ENCODE data around the gene SLC2A10.

SLC2A10 gene

GRCh38 chr20:46689754-46690085, 19.7 kb upstream of the SLC2A10 start:
- H3K4me3 Mint-ChIP-seq, result peak overlapping the region; percentile 85 to 91
- peaks cover 0 to 3% of the 10 kb centered on the region in 2 donors for H3K27me3 Mint-ChIP-seq
- H3K9me3 Mint-ChIP-seq, result peaks cover 2 to 3% of the 10 kb centered on the region in 2 donors
- DNase-seq, result no peak
- peaks cover 7 to 16% of the 10 kb centered on the region in 2 donors for H3K36me3 Mint-ChIP-seq
- H3K27ac Mint-ChIP-seq, result peak overlapping the region; percentile 92
- ATAC-seq (replicated peaks), result no peak
- H3K4me1 Mint-ChIP-seq, result peaks cover 24 to 43% of the 10 kb centered on the region in 2 donors

- Mint-ChIP-seq H3K27ac (no peak overlapping the region), H3K4me3 (peak overlapping the region; percentile 75 to 85), H3K4me1 (peaks cover 21 to 39% of the 10 kb centered on the region in 2 donors), H3K36me3 (peaks cover 3 to 11% of the 10 kb centered on the region in 2 donors), H3K27me3 (peaks cover 0 to 4% of the 10 kb centered on the region in 2 donors), H3K9me3 (peaks cover 2 to 4% of the 10 kb centered on the region in 2 donors)
- ATAC-seq (replicated peaks), result no peak
- DNase-seq, result no peak
Observed at GRCh38 chr20:46690219-46691106, 19.0 kb upstream of the SLC2A10 start.

GRCh38 chr20:46691196-46691595, 18.3 kb upstream of the SLC2A10 start:
- H3K4me3 Mint-ChIP-seq, result no peak overlapping the region
- H3K27ac Mint-ChIP-seq, result no peak overlapping the region
- H3K9me3 Mint-ChIP-seq, result peaks cover 2 to 4% of the 10 kb centered on the region in 2 donors
- peaks cover 3 to 6% of the 10 kb centered on the region in 2 donors for H3K36me3 Mint-ChIP-seq
- peaks cover 0 to 4% of the 10 kb centered on the region in 2 donors for H3K27me3 Mint-ChIP-seq
- no peak for DNase-seq
- no peak for ATAC-seq (replicated peaks)
- H3K4me1 Mint-ChIP-seq, result peaks cover 21 to 38% of the 10 kb centered on the region in 2 donors

- ATAC-seq (replicated peaks) (peak in 1 of 2 donors; percentile 29), DNase-seq (no peak)
- no peaks in the 10 kb centered on the region for H3K36me3 Mint-ChIP-seq
- no peak overlapping the region for H3K27ac Mint-ChIP-seq
- peaks cover 5 to 16% of the 10 kb centered on the region in 2 donors for H3K4me1 Mint-ChIP-seq
- H3K4me3 Mint-ChIP-seq, result no peak overlapping the region
- H3K27me3 Mint-ChIP-seq, result peaks cover 17 to 18% of the 10 kb centered on the region in 2 donors
- H3K9me3 Mint-ChIP-seq, result peaks cover 3 to 4% of the 10 kb centered on the region in 2 donors
Observed at GRCh38 chr20:46694484-46694883, 15.0 kb upstream of the SLC2A10 start.

GRCh38 chr20:46695892-46696291, 13.6 kb upstream of the SLC2A10 start:
- no peak for DNase-seq
- Mint-ChIP-seq H3K36me3 (no peaks in the 10 kb centered on the region), H3K27me3 (peaks cover 29 to 32% of the 10 kb centered on the region in 2 donors), H3K27ac (no peak overlapping the region), H3K9me3 (peaks cover 3 to 4% of the 10 kb centered on the region in 2 donors), H3K4me3 (no peak overlapping the region), H3K4me1 (peaks cover 3 to 9% of the 10 kb centered on the region in 2 donors)
- ATAC-seq (replicated peaks), result no peak

- peaks cover 3 to 6% of the 10 kb centered on the region in 2 donors for H3K4me1 Mint-ChIP-seq
- H3K27ac Mint-ChIP-seq, result no peak overlapping the region
- H3K36me3 Mint-ChIP-seq, result no peaks in the 10 kb centered on the region
- peaks cover 3 to 4% of the 10 kb centered on the region in 2 donors for H3K9me3 Mint-ChIP-seq
- ATAC-seq (replicated peaks), result peak in 1 of 2 donors; percentile 38
- H3K27me3 Mint-ChIP-seq, result peaks cover 29 to 32% of the 10 kb centered on the region in 2 donors
- no peak overlapping the region for H3K4me3 Mint-ChIP-seq
- no peak for DNase-seq
Observed at GRCh38 chr20:46696791-46697279, 12.6 kb upstream of the SLC2A10 start.

GRCh38 chr20:46698788-46699187, 10.7 kb upstream of the SLC2A10 start:
- peaks cover 3 to 4% of the 10 kb centered on the region in 2 donors for H3K9me3 Mint-ChIP-seq
- H3K36me3 Mint-ChIP-seq, result no peaks in the 10 kb centered on the region
- no peak overlapping the region for H3K4me3 Mint-ChIP-seq
- H3K27me3 Mint-ChIP-seq, result peaks cover 29 to 34% of the 10 kb centered on the region in 2 donors
- ATAC-seq (replicated peaks) (no peak), DNase-seq (no peak)
- peaks cover 3 to 6% of the 10 kb centered on the region in 2 donors for H3K4me1 Mint-ChIP-seq
- H3K27ac Mint-ChIP-seq, result no peak overlapping the region

- DNase-seq, result no peak
- Mint-ChIP-seq H3K4me3 (no peak overlapping the region), H3K27me3 (peaks cover 29 to 44% of the 10 kb centered on the region in 2 donors), H3K4me1 (peaks cover 0 to under 1% of the 10 kb centered on the region in 2 donors), H3K36me3 (no peaks in the 10 kb centered on the region), H3K27ac (no peak overlapping the region), H3K9me3 (peaks cover under 1 to 1% of the 10 kb centered on the region in 2 donors)
- no peak for ATAC-seq (replicated peaks)
Observed at GRCh38 chr20:46699651-46700359, 9.6 kb upstream of the SLC2A10 start.

GRCh38 chr20:46700481-46700880, 9.0 kb upstream of the SLC2A10 start:
- peaks cover 34 to 49% of the 10 kb centered on the region in 2 donors for H3K27me3 Mint-ChIP-seq
- DNase-seq, result no peak
- no peak for ATAC-seq (replicated peaks)
- H3K9me3 Mint-ChIP-seq, result peaks cover 0 to 1% of the 10 kb centered on the region in 2 donors
- H3K36me3 Mint-ChIP-seq, result no peaks in the 10 kb centered on the region
- H3K4me3 Mint-ChIP-seq, result no peak overlapping the region
- no peaks in the 10 kb centered on the region for H3K4me1 Mint-ChIP-seq
- peak overlapping the region; percentile 7 for H3K27ac Mint-ChIP-seq

GRCh38 chr20:46701057-46701456, 8.4 kb upstream of the SLC2A10 start:
- no peak overlapping the region for H3K27ac Mint-ChIP-seq
- no peak overlapping the region for H3K4me3 Mint-ChIP-seq
- DNase-seq, result no peak
- ATAC-seq (replicated peaks), result no peak
- no peaks in the 10 kb centered on the region for H3K4me1 Mint-ChIP-seq
- H3K36me3 Mint-ChIP-seq, result no peaks in the 10 kb centered on the region
- peaks cover 34 to 51% of the 10 kb centered on the region in 2 donors for H3K27me3 Mint-ChIP-seq
- peaks cover 0 to 1% of the 10 kb centered on the region in 2 donors for H3K9me3 Mint-ChIP-seq

- H3K4me1 Mint-ChIP-seq, result no peaks in the 10 kb centered on the region
- no peak for DNase-seq
- peaks cover 34 to 51% of the 10 kb centered on the region in 2 donors for H3K27me3 Mint-ChIP-seq
- H3K4me3 Mint-ChIP-seq, result no peak overlapping the region
- H3K27ac Mint-ChIP-seq, result no peak overlapping the region
- peaks cover 0 to 2% of the 10 kb centered on the region in 2 donors for H3K36me3 Mint-ChIP-seq
- no peak for ATAC-seq (replicated peaks)
- H3K9me3 Mint-ChIP-seq, result peaks cover 4% of the 10 kb centered on the region in 2 donors
Observed at GRCh38 chr20:46701556-46701955, 7.9 kb upstream of the SLC2A10 start.

- H3K27ac Mint-ChIP-seq, result no peak overlapping the region
- H3K36me3 Mint-ChIP-seq, result peaks cover 0 to 3% of the 10 kb centered on the region in 2 donors
- ATAC-seq (replicated peaks), result no peak
- no peak overlapping the region for H3K4me3 Mint-ChIP-seq
- no peak for DNase-seq
- peaks cover 34 to 51% of the 10 kb centered on the region in 2 donors for H3K27me3 Mint-ChIP-seq
- H3K4me1 Mint-ChIP-seq, result no peaks in the 10 kb centered on the region
- H3K9me3 Mint-ChIP-seq, result peaks cover 4 to 7% of the 10 kb centered on the region in 2 donors
Observed at GRCh38 chr20:46701986-46702385, 7.5 kb upstream of the SLC2A10 start.

- Mint-ChIP-seq H3K4me1 (no peaks in the 10 kb centered on the region), H3K9me3 (peaks cover 4 to 7% of the 10 kb centered on the region in 2 donors), H3K4me3 (no peak overlapping the region), H3K27ac (no peak overlapping the region), H3K27me3 (peaks cover 29 to 45% of the 10 kb centered on the region in 2 donors), H3K36me3 (peaks cover 0 to 3% of the 10 kb centered on the region in 2 donors)
- ATAC-seq (replicated peaks), result no peak
- DNase-seq, result no peak
Observed at GRCh38 chr20:46702447-46703203, 6.8 kb upstream of the SLC2A10 start.

- H3K36me3 Mint-ChIP-seq, result peaks cover 0 to 3% of the 10 kb centered on the region in 2 donors
- H3K4me1 Mint-ChIP-seq, result no peaks in the 10 kb centered on the region
- H3K27me3 Mint-ChIP-seq, result peaks cover 36 to 45% of the 10 kb centered on the region in 2 donors
- DNase-seq (no peak), ATAC-seq (replicated peaks) (no peak)
- H3K9me3 Mint-ChIP-seq, result peaks cover 3 to 7% of the 10 kb centered on the region in 2 donors
- H3K27ac Mint-ChIP-seq, result no peak overlapping the region
- H3K4me3 Mint-ChIP-seq, result no peak overlapping the region
Observed at GRCh38 chr20:46703435-46703834, 6.0 kb upstream of the SLC2A10 start.
